ENCODE data around the gene SPAG9. TPM values are rescaled to one million over a fixed set of nuclear protein-coding genes. Genes with fewer than 3 reads are reported as not detected.

The SPAG9 gene
- total RNA-seq, 1 experiment from 2014 or later, result 90.5 TPM

- H3K9me2 ChIP-seq (replicated peaks; ENCODE audit: low read length), result no peaks in the 10 kb centered on the region
Measured at GRCh38 chr17:50957600-50958575, 162.8 kb downstream of the SPAG9 start.

GRCh38 chr17:50956750-50957523, 163.7 kb downstream of the SPAG9 start:
- DNase-seq (peak; percentile 71), ATAC-seq (peak; percentile 70)
- no TSS peak for BruUV-seq (replicated peaks)
- ChIA-PET CTCF (interaction anchor here (0.6 to 1.0 kb wide), 5 partner anchors 96 to 177 kb away, joined by 3 to 11 read pairs (median 4); no protein-coding TSS in a partner anchor), POLR2A (ENCODE audit: unreplicated experiment) (no interaction called here)
- Histone ChIP-seq H3K27me3 (ENCODE audit: low read length) (no peaks in the 10 kb centered on the region), H3K4me1 (ENCODE audit: insufficient read depth, low read length) (peaks cover 6% of the 10 kb centered on the region), H3F3A (ENCODE audit: low read length, unreplicated experiment) (no peaks in the 10 kb centered on the region), H3K4me3 (ENCODE audit: low read length) (no peak overlapping the region), H3K27ac (ENCODE audit: low read length) (no peak overlapping the region), H3K36me3 (ENCODE audit: low read depth, low read length) (no peaks in the 10 kb centered on the region), H3K79me2 (ENCODE audit: low read length) (no peaks in the 10 kb centered on the region), H3K9ac (ENCODE audit: low read length) (no peak overlapping the region), H3K9me2 (replicated peaks; ENCODE audit: low read length) (no peaks in the 10 kb centered on the region), H3K4me2 (ENCODE audit: low read length) (no peak overlapping the region), H4K20me1 (ENCODE audit: low read length) (no peaks in the 10 kb centered on the region), H2AFZ (ENCODE audit: low read length) (no peak overlapping the region), H3K9me3 (ENCODE audit: low read length) (no peaks in the 10 kb centered on the region)
- intact Hi-C loops (cut with micrococcal nuclease), result loop anchor here (1.0 kb wide), 1 partner anchor 105 kb away; no protein-coding TSS in a partner anchor
- TF ChIP-seq CTCF (conservative IDR thresholded peaks at IDR 0.05; ENCODE audit: low read depth, low read length) (peak; percentile 96), EZH2 (IDR thresholded peaks at IDR 0.05; ENCODE audit: low read length, unreplicated experiment) (no peak)

More at GRCh38 chr17:50957600-50958575, 162.8 kb downstream of the SPAG9 start:
- Histone ChIP-seq H4K20me1 (ENCODE audit: low read length) (no peaks in the 10 kb centered on the region), H3K27me3 (ENCODE audit: low read length) (no peaks in the 10 kb centered on the region), H3K27ac (ENCODE audit: low read length) (no peak overlapping the region), H3F3A (ENCODE audit: low read length, unreplicated experiment) (no peaks in the 10 kb centered on the region), H3K36me3 (ENCODE audit: low read depth, low read length) (no peaks in the 10 kb centered on the region; the same call in 1 of the 2 replicates), H3K9ac (ENCODE audit: low read length) (no peak overlapping the region), H3K9me3 (ENCODE audit: low read length) (no peaks in the 10 kb centered on the region), H3K4me3 (ENCODE audit: low read length) (no peak overlapping the region), H3K4me1 (ENCODE audit: insufficient read depth, low read length) (no peaks in the 10 kb centered on the region), H3K4me2 (ENCODE audit: low read length) (no peak overlapping the region), H2AFZ (ENCODE audit: low read length) (no peak overlapping the region), H3K79me2 (ENCODE audit: low read length) (no peaks in the 10 kb centered on the region)
- ChIA-PET POLR2A (ENCODE audit: unreplicated experiment) (interaction anchor here (0.6 kb wide), 1 partner anchor 102 kb away, joined by 3 read pairs; no protein-coding TSS in a partner anchor), CTCF (interaction anchor here (0.6 kb wide), 1 partner anchor 199 kb away, joined by 3 read pairs; no protein-coding TSS in a partner anchor)
- no peak for TF ChIP-seq CTCF (conservative IDR thresholded peaks at IDR 0.05; ENCODE audit: low read depth, low read length)
- no peak for TF ChIP-seq EZH2 (IDR thresholded peaks at IDR 0.05; ENCODE audit: low read length, unreplicated experiment)
- TF ChIP-seq EZH2phosphoT487 (IDR thresholded peaks at IDR 0.05; ENCODE audit: borderline replicate concordance, low read length), result no peak
- DNase-seq, result no peak
- intact Hi-C loops (cut with micrococcal nuclease), result no loop called here
- ATAC-seq, result no peak
- TSS peak; percentile 7 for BruUV-seq (replicated peaks)
